ENCODE measurements around the gene LAPTM5.
"Not testable (repeated sequence)": the region's sequence is repeated elsewhere in the genome, so short reads cannot be mapped to it uniquely, and the experiment has no call there.

The LAPTM5 gene

GRCh38 chr1:30693822-30694221 is 63.8 kb downstream of the LAPTM5 start:
- no peak for DNase-seq (ENCODE audit: low spot score)

- no peak for DNase-seq (ENCODE audit: low spot score)
Observed at GRCh38 chr1:30693366-30693765, 64.2 kb downstream of the LAPTM5 start.

GRCh38 chr1:30692948-30693301 is 64.6 kb downstream of the LAPTM5 start:
- DNase-seq (ENCODE audit: low spot score) = no peak

GRCh38 chr1:30692201-30692947 is 65.2 kb downstream of the LAPTM5 start:
- no peak for DNase-seq (ENCODE audit: low spot score)

GRCh38 chr1:30691480-30691879 is 66.1 kb downstream of the LAPTM5 start:
- no peak for DNase-seq (ENCODE audit: low spot score)

GRCh38 chr1:30689901-30690645 is 67.5 kb downstream of the LAPTM5 start:
- no peak for DNase-seq (ENCODE audit: low spot score)

- DNase-seq (ENCODE audit: low spot score) = no peak
Observed at GRCh38 chr1:30688920-30689794, 68.4 kb downstream of the LAPTM5 start.

GRCh38 chr1:30688516-30688915 is 69.1 kb downstream of the LAPTM5 start:
- not testable (repeated sequence) for DNase-seq (ENCODE audit: low spot score)

GRCh38 chr1:30687886-30688285 is 69.7 kb downstream of the LAPTM5 start:
- DNase-seq (ENCODE audit: low spot score) = no peak

GRCh38 chr1:30686236-30686935 is 71.2 kb downstream of the LAPTM5 start:
- DNase-seq (ENCODE audit: low spot score) = no peak

GRCh38 chr1:30685796-30686165 is 71.8 kb downstream of the LAPTM5 start:
- no peak for DNase-seq (ENCODE audit: low spot score)

GRCh38 chr1:30684881-30685795 is 72.4 kb downstream of the LAPTM5 start:
- DNase-seq (ENCODE audit: low spot score) = no peak

- no peak for DNase-seq (ENCODE audit: low spot score)
Observed at GRCh38 chr1:30684259-30684658, 73.3 kb downstream of the LAPTM5 start.

GRCh38 chr1:30683699-30684098 is 73.9 kb downstream of the LAPTM5 start:
- no peak for DNase-seq (ENCODE audit: low spot score)
